C4-2B (cell line): ENCODE measurements around the gene STK38L.

ENCODE experiments used
- H3K27ac ChIP-seq: fragments of 450-650 bp; 2 replicates; pipeline ENCODE4 v1.5.1; 2017
- CTCF ChIP-seq: fragments of 450-650 bp; conservative IDR thresholded peaks from 2 replicates; pipeline ENCODE4 v1.5.1; 2017; ENCODE audit warnings: mild to moderate bottlenecking
- ZFX ChIP-seq: fragments of 450-650 bp; IDR thresholded peaks from 2 replicates; pipeline ENCODE4 v1.6.1; 2017

The STK38L gene

GRCh38 chr12:27243804-27244688 is at the start of gene STK38L:
Gene STK38L, plus strand, starts transcription at chr12:27244286. Its CDS starts 53,435 bp downstream, at chr12:27297721.
- TF ChIP-seq ZFX (peak; percentile 77), CTCF (peak; percentile 20)
- H3K27ac ChIP-seq = peak within 1 kb of the TSS; percentile 82

GRCh38 chr12:27194644-27195043 is 49.4 kb upstream of the STK38L start:
- no peak overlapping the region for H3K27ac ChIP-seq
- TF ChIP-seq ZFX (no peak), CTCF (no peak)

DNA sequence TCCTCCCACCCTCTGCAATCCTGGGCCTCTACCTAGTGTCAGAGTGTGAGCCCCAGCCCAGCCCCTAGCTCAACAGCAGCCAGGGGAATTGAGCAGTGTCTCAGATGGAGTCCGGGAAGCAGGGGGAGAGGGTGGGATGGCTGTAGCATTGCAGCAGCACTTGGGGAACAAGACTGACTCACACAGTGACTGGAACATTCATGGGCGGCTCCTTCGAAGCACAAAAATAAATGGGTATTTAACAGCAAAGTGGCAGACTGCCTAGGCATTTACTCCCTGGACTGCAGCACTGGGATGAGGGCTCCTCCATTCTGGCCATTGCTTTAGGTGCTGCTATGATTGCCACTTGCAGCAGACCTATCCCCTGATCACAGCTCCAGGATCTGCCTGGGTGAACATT is 46.0 kb upstream of the STK38L start:
- H3K27ac ChIP-seq = no peak overlapping the region
- no peak for TF ChIP-seq CTCF
- no peak for TF ChIP-seq ZFX

DNA sequence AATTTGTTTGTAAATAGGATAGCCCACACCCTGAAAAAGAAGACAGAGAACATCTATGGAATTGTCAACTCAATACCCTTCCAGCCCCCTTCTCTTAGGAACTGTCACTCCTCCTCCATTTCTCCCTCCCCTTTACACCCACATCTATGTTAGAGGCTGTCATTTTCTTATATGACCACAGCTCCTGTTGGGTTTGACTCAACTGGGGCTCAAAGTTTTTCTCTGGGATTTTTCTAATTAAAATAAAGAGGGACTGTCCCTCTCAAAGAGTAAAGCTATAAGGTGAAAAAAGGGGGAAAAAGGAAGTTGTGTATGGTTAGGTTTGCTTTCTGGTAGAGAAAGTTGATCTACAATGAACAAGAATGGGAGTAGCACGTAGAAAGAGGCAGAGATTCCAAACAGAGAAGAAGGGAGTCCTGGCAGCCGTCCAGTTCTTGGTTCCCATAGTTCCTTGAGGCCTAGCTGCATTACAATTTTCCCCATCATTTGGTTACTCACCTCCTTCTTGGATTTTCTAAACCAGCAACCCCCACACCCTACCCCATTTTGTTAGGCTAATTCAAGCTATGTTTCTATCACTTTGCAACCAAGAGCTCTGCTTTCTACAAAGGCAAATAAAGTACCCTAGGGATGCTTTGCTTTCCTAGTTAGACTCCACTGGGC is 44.3 kb upstream of the STK38L start:
- TF ChIP-seq ZFX (no peak), CTCF (no peak)

GRCh38 chr12:27201169-27201568 is 42.9 kb upstream of the STK38L start:
- no peak for TF ChIP-seq CTCF
- TF ChIP-seq ZFX = no peak
- H3K27ac ChIP-seq = no peak overlapping the region

More for the DNA sequence above, 44.3 kb upstream of the STK38L start:
- H3K27ac ChIP-seq = no peak overlapping the region

DNA sequence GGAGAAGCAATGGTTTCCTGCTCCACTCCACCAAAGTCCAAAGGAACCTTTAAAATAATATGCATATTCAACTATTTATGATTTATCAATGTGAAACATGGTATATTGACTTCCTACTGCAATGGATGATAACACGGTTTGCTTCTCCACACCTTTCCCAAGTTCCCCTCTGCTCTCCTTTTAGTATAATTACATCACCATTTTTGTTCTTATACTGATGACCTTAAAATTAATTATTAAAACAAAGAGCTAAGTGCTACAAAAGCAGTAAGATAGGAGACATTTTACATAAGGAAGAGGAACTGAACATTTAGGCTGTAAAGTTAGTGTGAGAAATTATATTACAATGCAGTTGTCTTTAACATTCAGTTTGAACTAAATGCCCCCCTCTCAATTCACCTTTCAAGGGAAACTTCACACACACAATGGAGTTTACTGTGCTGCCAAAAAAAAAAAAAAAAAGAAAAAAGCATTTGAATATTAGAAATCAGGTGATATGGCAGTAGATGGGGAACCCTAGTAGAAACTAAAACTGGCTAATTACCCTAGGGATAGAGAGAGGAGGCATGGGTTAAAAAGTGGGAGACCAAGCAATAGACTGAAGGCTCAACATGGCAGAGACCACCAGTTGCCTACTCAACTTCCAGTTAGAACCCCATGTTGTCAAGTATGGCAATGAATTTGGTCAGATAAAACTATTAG is 37.1 kb upstream of the STK38L start:
- H3K27ac ChIP-seq = no peak overlapping the region
- no peak for TF ChIP-seq ZFX
- no peak for TF ChIP-seq CTCF
